ENCODE measurements around the gene LRRC41.

GRCh38 chr1:46302641-46303037, 777 bp downstream of the LRRC41 start:
- TF ChIP-seq EZH2 (IDR thresholded peaks at IDR 0.05) (peak; percentile 44), CTCF (IDR thresholded peaks at IDR 0.05) (no peak)
